Fibroblast of lung (primary cell): ENCODE results near the gene ADAM10. TPM values are rescaled to one million over a fixed set of nuclear protein-coding genes. Genes with fewer than 3 reads are reported as not detected.

ENCODE experiments used
- DNase-seq, 2 donors: peaks; one replicate each; pipeline versions ENCODE4 v3.0.0 to v3.0.0-alpha.2; 2010; ENCODE audit warnings: low read depth in 2 of 2
- H2AFZ ChIP-seq: 2 replicates; pipeline ENCODE4 v1.5.1; 2012; ENCODE audit warnings: low read length, control low read depth, inconsistent platforms
- H3K27ac ChIP-seq: 2 replicates; pipeline ENCODE4 v1.5.1; 2011; ENCODE audit warnings: low read length, control low read depth; ENCODE audit not compliant: insufficient read depth
- H3K27me3 ChIP-seq: 2 replicates; pipeline ENCODE4 v1.5.1; 2011; ENCODE audit warnings: mild to moderate bottlenecking, low read length; ENCODE audit not compliant: control insufficient read depth, insufficient read depth
- H3K36me3 ChIP-seq: 2 replicates; pipeline ENCODE4 v1.5.1; 2011; ENCODE audit warnings: low read length; ENCODE audit not compliant: control insufficient read depth, insufficient read depth
- H3K4me1 ChIP-seq: 2 replicates; pipeline ENCODE4 v1.5.1; 2011; ENCODE audit warnings: low read length; ENCODE audit not compliant: control insufficient read depth, insufficient read depth; ENCODE audit errors: extremely low read depth
- H3K4me2 ChIP-seq: 2 replicates; pipeline ENCODE4 v1.5.1; 2011; ENCODE audit warnings: low read length, control low read depth; ENCODE audit not compliant: insufficient read depth; ENCODE audit errors: extremely low read depth
- H3K4me3 ChIP-seq, 4 experiments: fragments of 200-600 bp in 1 of 4; sonication (generic) in 1 of 4; replicated peaks in 1 of 4; 2 replicates each; pipeline ENCODE4 v1.5.1; 2011 to 2016; ENCODE audit warnings: low read length in 4 of 4, low read depth in 3 of 4, mild to moderate bottlenecking in 3 of 4, control low read depth in 2 of 4, inconsistent platforms in 1 of 4, mixed read lengths in 1 of 4; ENCODE audit not compliant: insufficient read depth in 1 of 4; ENCODE audit errors: control extremely low read depth in 1 of 4
- H3K79me2 ChIP-seq: 2 replicates; pipeline ENCODE4 v1.5.1; 2012; ENCODE audit warnings: mild to moderate bottlenecking, low read length, inconsistent platforms; ENCODE audit not compliant: control insufficient read depth, insufficient read depth
- H3K9ac ChIP-seq: 2 replicates; pipeline ENCODE4 v1.5.1; 2011; ENCODE audit warnings: mild to moderate bottlenecking, low read length, control low read depth; ENCODE audit not compliant: insufficient read depth
- H3K9me3 ChIP-seq: 2 replicates; pipeline ENCODE4 v1.5.1; 2012; ENCODE audit warnings: low read depth, low read length; ENCODE audit not compliant: control insufficient read depth, insufficient read depth
- H4K20me1 ChIP-seq: 2 replicates; pipeline ENCODE4 v1.5.1; 2011; ENCODE audit warnings: low read length; ENCODE audit not compliant: control insufficient read depth, insufficient read depth; ENCODE audit errors: extremely low read depth
- EZH2 ChIP-seq: IDR thresholded peaks from 2 replicates; pipeline ENCODE4 v1.5.1; 2012; ENCODE audit warnings: low read length, control low read depth, mild to moderate bottlenecking; ENCODE audit errors: missing control alignments
- polyA plus RNA-seq, 2 donors: library from polyadenylated mRNA; depleted of rRNA in 1 of 2; stranded (reverse) in 1 of 2; unstranded in 1 of 2; fragments of >200 nt; gene quantifications; 2 replicates each; pipeline ENCODE4 v1.2.1, GENCODE V29; 2011 to 2012; ENCODE audit warnings: missing spikeins in 1 of 2
- total RNA-seq: library from RNA; depleted of rRNA; stranded (reverse); fragments of >200 nt; gene quantifications from 2 replicates; pipeline ENCODE4 v1.2.1, GENCODE V29; 2014
- TF ChIP-seq, protein P1 (sequence below), 2 donors: IDR thresholded peaks in 1 of 2; conservative IDR thresholded peaks in 1 of 2; 1 replicate in 1 of 2; 2 replicates in 1 of 2; pipeline ENCODE4 v1.5.1; 2011 to 2012; ENCODE audit warnings: low read length in 2 of 2, control low read depth in 1 of 2, inconsistent platforms in 1 of 2, low read depth in 1 of 2, mild to moderate bottlenecking in 1 of 2

ADAM10 gene
- total and polyA plus RNA-seq, 2 donors (not counting 1 experiment from before 2014, with no cell fraction given), result 224 to 318 TPM

DNA sequence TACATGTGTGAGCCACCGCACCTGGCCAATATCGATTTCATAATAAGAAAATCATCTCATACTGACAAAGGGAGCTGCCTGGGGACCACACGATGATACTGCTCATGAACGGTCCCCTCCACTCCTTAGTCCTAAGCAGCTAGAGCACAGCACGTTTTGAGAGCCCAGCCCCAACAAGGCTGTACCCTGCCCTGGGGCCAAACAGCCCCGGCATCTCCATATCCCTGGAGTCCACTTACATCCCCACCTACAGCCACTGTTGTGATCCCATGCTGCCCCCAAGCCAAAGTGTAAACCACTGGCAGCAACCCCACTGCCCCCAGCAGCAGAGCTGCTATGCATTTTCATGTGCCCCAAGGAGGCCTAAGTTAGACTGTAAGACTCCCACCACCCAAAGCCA lies 52.8 kb downstream of the ADAM10 start:
- no peaks in the 10 kb centered on the region for H3K9me3 ChIP-seq
- no peak for DNase-seq
- no peak overlapping the region for H3K4me2 ChIP-seq
- no peaks in the 10 kb centered on the region for H3K4me1 ChIP-seq
- no peak for TF ChIP-seq EZH2
- TF ChIP-seq, protein P1, sequence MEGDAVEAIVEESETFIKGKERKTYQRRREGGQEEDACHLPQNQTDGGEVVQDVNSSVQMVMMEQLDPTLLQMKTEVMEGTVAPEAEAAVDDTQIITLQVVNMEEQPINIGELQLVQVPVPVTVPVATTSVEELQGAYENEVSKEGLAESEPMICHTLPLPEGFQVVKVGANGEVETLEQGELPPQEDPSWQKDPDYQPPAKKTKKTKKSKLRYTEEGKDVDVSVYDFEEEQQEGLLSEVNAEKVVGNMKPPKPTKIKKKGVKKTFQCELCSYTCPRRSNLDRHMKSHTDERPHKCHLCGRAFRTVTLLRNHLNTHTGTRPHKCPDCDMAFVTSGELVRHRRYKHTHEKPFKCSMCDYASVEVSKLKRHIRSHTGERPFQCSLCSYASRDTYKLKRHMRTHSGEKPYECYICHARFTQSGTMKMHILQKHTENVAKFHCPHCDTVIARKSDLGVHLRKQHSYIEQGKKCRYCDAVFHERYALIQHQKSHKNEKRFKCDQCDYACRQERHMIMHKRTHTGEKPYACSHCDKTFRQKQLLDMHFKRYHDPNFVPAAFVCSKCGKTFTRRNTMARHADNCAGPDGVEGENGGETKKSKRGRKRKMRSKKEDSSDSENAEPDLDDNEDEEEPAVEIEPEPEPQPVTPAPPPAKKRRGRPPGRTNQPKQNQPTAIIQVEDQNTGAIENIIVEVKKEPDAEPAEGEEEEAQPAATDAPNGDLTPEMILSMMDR (conservative IDR thresholded peaks at IDR 0.05 in 1 of 2, IDR thresholded peaks at IDR 0.05 in 1 of 2; ENCODE audit: low read depth in 1 of 2, low read length in 2 of 2), result no peak
- H3K9ac ChIP-seq, result no peak overlapping the region
- H4K20me1 ChIP-seq, result no peaks in the 10 kb centered on the region
- H2AFZ ChIP-seq, result no peak overlapping the region
- peaks cover 56% of the 10 kb centered on the region for H3K79me2 ChIP-seq
- H3K27me3 ChIP-seq, result no peaks in the 10 kb centered on the region
- H3K36me3 ChIP-seq, result peaks cover 2% of the 10 kb centered on the region
- H3K27ac ChIP-seq, result no peak overlapping the region
- H3K4me3 ChIP-seq, result no peak overlapping the region

DNA sequence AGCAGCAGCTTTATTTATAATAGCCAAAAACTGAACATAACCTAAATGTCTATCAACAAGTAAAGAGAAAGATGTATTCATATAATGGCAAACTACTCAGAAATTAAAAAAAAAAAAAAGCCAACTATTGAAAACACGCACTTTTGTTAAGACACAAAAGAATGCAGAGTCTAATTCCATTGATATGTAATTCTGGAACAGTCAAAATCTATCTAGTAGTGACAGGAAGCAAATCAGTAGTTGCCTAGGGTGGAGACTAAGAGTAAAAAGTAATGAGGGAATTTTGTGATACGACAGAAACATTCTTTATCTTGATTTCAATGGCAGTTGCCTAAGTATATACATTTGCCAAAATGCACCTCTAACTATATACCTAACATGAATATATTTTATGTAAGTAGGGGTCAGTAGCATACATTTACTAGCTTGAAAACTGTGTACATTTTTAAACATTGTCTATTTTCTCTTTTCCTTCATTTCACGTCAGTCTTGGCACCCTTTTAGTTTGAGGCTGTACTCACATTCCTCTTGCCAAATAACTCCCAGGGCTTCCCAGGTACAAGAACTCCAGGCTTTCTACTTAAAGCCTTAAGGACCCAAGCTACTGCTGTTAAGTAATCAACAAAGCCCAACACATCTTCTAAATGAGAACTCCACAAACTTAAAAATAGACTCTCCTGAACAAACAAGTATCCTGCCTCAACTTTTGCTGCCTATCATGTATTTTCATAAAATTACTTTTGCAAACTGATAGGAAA lies 54.7 kb downstream of the ADAM10 start:
- H3K79me2 ChIP-seq, result peaks cover 55% of the 10 kb centered on the region
- H4K20me1 ChIP-seq, result no peaks in the 10 kb centered on the region
- TF ChIP-seq, protein P1 (conservative IDR thresholded peaks at IDR 0.05 in 1 of 2, IDR thresholded peaks at IDR 0.05 in 1 of 2; ENCODE audit: low read depth in 1 of 2, low read length in 2 of 2), result no peak
- no peak for TF ChIP-seq EZH2
- no peak overlapping the region for H3K4me2 ChIP-seq
- H3K27me3 ChIP-seq, result no peaks in the 10 kb centered on the region
- no peaks in the 10 kb centered on the region for H3K4me1 ChIP-seq
- H2AFZ ChIP-seq, result no peak overlapping the region
- no peaks in the 10 kb centered on the region for H3K9me3 ChIP-seq
- H3K27ac ChIP-seq, result no peak overlapping the region
- no peak overlapping the region for H3K9ac ChIP-seq
- no peak overlapping the region for H3K4me3 ChIP-seq
- peak in 1 of 2 donors; percentile 34 for DNase-seq
- peaks cover 2% of the 10 kb centered on the region for H3K36me3 ChIP-seq

DNA sequence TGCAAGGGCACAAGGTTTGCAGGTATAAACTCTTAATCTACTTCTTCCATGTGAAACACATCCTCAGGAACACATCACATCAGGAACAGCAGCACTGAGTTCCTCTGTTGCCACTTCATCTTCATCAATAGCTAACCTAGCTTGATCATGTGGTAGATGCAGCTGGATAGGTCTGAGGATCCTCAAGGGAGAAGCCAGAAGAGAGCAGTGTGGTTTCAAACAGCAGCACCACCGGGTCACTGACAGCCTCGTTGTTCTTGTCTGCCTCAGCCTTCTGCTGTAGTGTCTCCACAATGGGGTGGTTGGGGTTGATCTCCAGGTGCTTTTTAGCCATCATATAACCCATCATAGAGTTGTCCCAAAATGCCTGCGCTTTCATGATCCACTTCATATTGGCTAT lies 58.8 kb downstream of the ADAM10 start:
- no peak overlapping the region for H2AFZ ChIP-seq
- peaks cover 41% of the 10 kb centered on the region for H3K79me2 ChIP-seq
- H3K4me3 ChIP-seq, result no peak overlapping the region
- H3K4me2 ChIP-seq, result no peak overlapping the region
- H3K9ac ChIP-seq, result no peak overlapping the region
- H3K9me3 ChIP-seq, result no peaks in the 10 kb centered on the region
- H4K20me1 ChIP-seq, result no peaks in the 10 kb centered on the region
- no peaks in the 10 kb centered on the region for H3K4me1 ChIP-seq
- H3K27ac ChIP-seq, result no peak overlapping the region
- DNase-seq, result no peak
- TF ChIP-seq, protein P1 (conservative IDR thresholded peaks at IDR 0.05 in 1 of 2, IDR thresholded peaks at IDR 0.05 in 1 of 2; ENCODE audit: low read depth in 1 of 2, low read length in 2 of 2), result no peak
- no peak for TF ChIP-seq EZH2
- H3K27me3 ChIP-seq, result no peaks in the 10 kb centered on the region
- H3K36me3 ChIP-seq, result peaks cover 2% of the 10 kb centered on the region
